ENCODE data around the gene ZNF32.

GRCh38 chr10:43666552-43666951 lies 17.9 kb upstream of the ZNF32 start:
- TF ChIP-seq EZH2 (IDR thresholded peaks at IDR 0.05; ENCODE audit: borderline replicate concordance, low read length) (no peak), CTCF (IDR thresholded peaks at IDR 0.05; ENCODE audit: low read length) (no peak)
